Kidney (tissue), 14 donors: ENCODE data around the gene HK1. TPM values are rescaled to one million over a fixed set of nuclear protein-coding genes. Genes with fewer than 3 reads are reported as not detected.

Experiments
- DNase-seq, 5 donors: peaks; one replicate each; pipeline ENCODE4 v3.0.0-alpha.2; 2013 to 2020
- FAIRE-seq: peaks from 2 replicates; lab custom pipeline; 2012; peaks lifted over from hg19 to GRCh38; lab: Jason Lieb, UNC
- H3K27ac ChIP-seq, 2 donors: one replicate each; pipeline ENCODE4 v1.7.0; 2013; ENCODE audit warnings: low read depth in 2 of 2, low read length in 2 of 2, inconsistent platforms in 1 of 2
- H3K27me3 ChIP-seq: one replicate; pipeline ENCODE4 v1.7.1; 2013; ENCODE audit warnings: low read length, inconsistent platforms; ENCODE audit not compliant: control insufficient read depth, insufficient read depth
- H3K36me3 ChIP-seq, 3 donors: one replicate each; pipeline versions ENCODE4 v1.7.0 to v1.7.1; 2013; ENCODE audit warnings: low read length in 3 of 3, control low read depth in 1 of 3, inconsistent platforms in 1 of 3; ENCODE audit not compliant: insufficient read depth in 3 of 3, control insufficient read depth in 2 of 3
- H3K4me1 ChIP-seq, 3 donors: one replicate each; pipeline versions ENCODE4 v1.7.0 to v1.7.1; 2013; ENCODE audit warnings: low read length in 3 of 3, inconsistent platforms in 1 of 3, low read depth in 1 of 3; ENCODE audit not compliant: control insufficient read depth in 2 of 3, insufficient read depth in 2 of 3
- H3K4me3 ChIP-seq, 3 donors: one replicate each; pipeline versions ENCODE4 v1.7.0 to v1.8.1; 2013; ENCODE audit warnings: low read length in 3 of 3, control low read depth in 1 of 3, inconsistent platforms in 1 of 3
- H3K9ac ChIP-seq, 3 donors: one replicate each; pipeline versions ENCODE4 v1.7.0 to v1.7.1; 2013; ENCODE audit warnings: low read length in 3 of 3, control low read depth in 1 of 3, inconsistent platforms in 1 of 3
- H3K9me3 ChIP-seq, 3 donors: one replicate each; pipeline versions ENCODE4 v1.7.0 to v1.7.1; 2013; ENCODE audit warnings: low read length in 3 of 3, control low read depth in 1 of 3, inconsistent platforms in 1 of 3; ENCODE audit not compliant: control insufficient read depth in 2 of 3, insufficient read depth in 1 of 3
- CTCF ChIP-seq: IDR thresholded peaks from 3 replicates; pipeline ENCODE4 v1.5.1; 2012; ENCODE audit warnings: mild to moderate bottlenecking, moderate library complexity, borderline replicate concordance; ENCODE audit not compliant: insufficient read depth; ENCODE audit errors: extremely low read depth
- intact Hi-C: fragments of 100-400 bp; cut with DNase I; formaldehyde crosslinking; loops from one replicate; pipeline ENCODE4 v1.11.1; 2022
- polyA plus RNA-seq: library from polyadenylated mRNA; stranded (reverse); fragments of 350-450 nt; fragmentation: Illumina TruSeq; extraction: RNeasy Lipid Tissue Mini Kit (QIAGEN cat#74804); gene quantifications from one replicate; pipeline ENCODE4 v1.2.3, GENCODE V29; 2014; ENCODE audit warnings: low read depth, low replicate concordance; ENCODE audit not compliant: insufficient read depth
- total RNA-seq: library from RNA; stranded (reverse); fragmentation: NEBNext Ultra II Directional; extraction: Animal tissue kit (Norgen Biotek cat#: 25700); gene quantifications from one replicate; pipeline ENCODE4 v1.2.1, GENCODE V29; 2021
- donor health status: control.
- donor health status: control.
- donor health status: control.
- donor health status: control.
- donor health status: control.
- donor health status: DM: yes; HTN: yes; CAD: no.
- donor health status: Normal renal cell carcinoma (clear cell type).

HK1 gene
- total and polyA plus RNA-seq, 2 donors from 2014 or later: 35.9 to 84.9 TPM

GRCh38 chr10:69412232-69412790 is 134.0 kb downstream of the HK1 start:
- Histone ChIP-seq H3K4me1 (peaks cover 0 to 5% (median 0%) of the 10 kb centered on the region in 3 donors), H3K9me3 (no peaks in the 10 kb centered on the region), H3K36me3 (no peaks in the 10 kb centered on the region), H3K9ac (no peak overlapping the region), H3K27ac (no peak overlapping the region), H3K4me3 (no peak overlapping the region), H3K27me3 (no peaks in the 10 kb centered on the region)
- no peak for TF ChIP-seq CTCF
- intact Hi-C loops: no loop called here
- FAIRE-seq (no peak), DNase-seq (no peak)

- H3K4me3 ChIP-seq: no peak overlapping the region
- intact Hi-C loops: no loop called here
- H3K4me1 ChIP-seq: no peaks in the 10 kb centered on the region
- H3K9me3 ChIP-seq: no peaks in the 10 kb centered on the region
- H3K36me3 ChIP-seq: no peaks in the 10 kb centered on the region
- FAIRE-seq: no peak
- peak in 3 of 5 donors; percentile 57 to 76 (median 58) for DNase-seq
- TF ChIP-seq CTCF: peak; percentile 67
- H3K27me3 ChIP-seq: no peaks in the 10 kb centered on the region
- H3K27ac ChIP-seq: no peak overlapping the region
- no peak overlapping the region for H3K9ac ChIP-seq
Measured at GRCh38 chr10:69413221-69413865, 135.0 kb downstream of the HK1 start.

- intact Hi-C loops: no loop called here
- H3K27ac ChIP-seq: no peak overlapping the region
- no peak for FAIRE-seq
- no peak for TF ChIP-seq CTCF
- no peak for DNase-seq
- H3K4me3 ChIP-seq: no peak overlapping the region
- H3K9me3 ChIP-seq: no peaks in the 10 kb centered on the region
- H3K9ac ChIP-seq: no peak overlapping the region
- H3K36me3 ChIP-seq: no peaks in the 10 kb centered on the region
- H3K27me3 ChIP-seq: no peaks in the 10 kb centered on the region
- H3K4me1 ChIP-seq: no peaks in the 10 kb centered on the region
Measured at GRCh38 chr10:69414036-69415018, 136.0 kb downstream of the HK1 start.
